Measurements from ENCODE around the gene SESTD1. TPM values are rescaled to one million over a fixed set of nuclear protein-coding genes. Genes with fewer than 3 reads are reported as not detected.
A peak's percentile ranks its signal among the peaks of the same experiment; 100 is the strongest.
"Not testable (repeated sequence)": the region's sequence is repeated elsewhere in the genome, so short reads cannot be mapped to it uniquely, and the experiment has no call there.

The SESTD1 gene
- total and polyA plus RNA-seq, 4 donors: 39.2 to 159 (median 104) TPM

GRCh38 chr2:179222076-179222475 is 42.6 kb downstream of the SESTD1 start:
- Histone ChIP-seq H3K4me1 (ENCODE audit: control insufficient read depth in 1 of 2, insufficient read depth in 2 of 2, low read length in 2 of 2) (peaks cover 3 to 9% of the 10 kb centered on the region in 2 donors), H3K27ac (ENCODE audit: low read depth in 1 of 2, low read length in 2 of 2) (no peak overlapping the region), H3K9me3 (ENCODE audit: control insufficient read depth, low read length) (no peaks in the 10 kb centered on the region), H3K27me3 (ENCODE audit: control insufficient read depth in 1 of 2, insufficient read depth in 2 of 2, low read length in 1 of 2) (no peaks in the 10 kb centered on the region), H3K36me3 (ENCODE audit: control insufficient read depth in 1 of 2, insufficient read depth in 2 of 2, low read length in 1 of 2) (no peaks in the 10 kb centered on the region), H3K4me3 (ENCODE audit: low read length in 2 of 2) (no peak overlapping the region)
- peak in 1 of 2 donors; percentile 50 for DNase-seq
- no peak for ATAC-seq (ENCODE audit: low FRiP score)
- 48 to 61% methylated on average over 2 of the region's 2 CpGs for WGBS, 2 donors
- intact Hi-C loops (cut with DNase I): loop anchor here (5.0 to 10.0 kb wide), 2 partner anchors 120 to 123 kb away; no protein-coding TSS in a partner anchor

DNA sequence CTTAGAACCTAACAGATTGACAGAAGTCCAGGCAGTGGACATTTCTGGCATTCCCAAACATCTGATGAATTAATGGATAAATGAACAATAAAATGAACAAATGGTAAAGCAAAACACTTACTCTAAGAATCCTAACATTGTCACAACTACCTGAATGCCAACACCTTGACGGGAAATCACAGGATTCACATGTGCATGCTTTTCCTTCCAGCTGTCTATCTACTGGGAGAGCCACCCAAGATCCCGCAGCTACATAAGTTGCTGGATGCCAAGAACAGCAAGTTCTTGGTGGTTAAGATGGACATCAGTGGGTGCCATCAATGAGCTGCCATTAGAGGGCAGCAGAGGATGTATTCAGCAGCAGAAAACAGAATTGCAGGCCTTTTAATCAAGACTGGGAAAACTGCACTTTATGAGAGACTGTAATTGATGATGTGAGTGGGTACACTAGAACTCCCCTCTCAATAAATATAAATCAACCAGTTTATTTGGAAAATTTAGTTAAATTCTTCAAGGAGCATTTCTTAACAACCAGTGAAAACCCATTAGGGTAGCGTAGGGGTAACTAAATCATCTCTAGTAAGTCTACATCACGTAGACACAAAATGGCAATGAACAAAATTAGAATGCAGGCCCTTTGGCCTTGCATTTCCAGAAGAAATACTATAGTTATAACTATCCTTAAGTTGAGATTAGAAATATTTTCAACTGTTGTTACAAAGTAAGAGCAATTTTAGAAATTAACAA is 45.6 kb downstream of the SESTD1 start:
- Histone ChIP-seq H3K4me1 (ENCODE audit: control insufficient read depth in 1 of 2, insufficient read depth in 2 of 2, low read length in 2 of 2) (peaks cover 0 to 3% of the 10 kb centered on the region in 2 donors), H3K9me3 (ENCODE audit: control insufficient read depth, low read length) (no peaks in the 10 kb centered on the region), H3K4me3 (ENCODE audit: low read length in 2 of 2) (no peak overlapping the region), H3K27me3 (ENCODE audit: control insufficient read depth in 1 of 2, insufficient read depth in 2 of 2, low read length in 1 of 2) (no peaks in the 10 kb centered on the region), H3K27ac (ENCODE audit: low read depth in 1 of 2, low read length in 2 of 2) (no peak overlapping the region), H3K36me3 (ENCODE audit: control insufficient read depth in 1 of 2, insufficient read depth in 2 of 2, low read length in 1 of 2) (no peaks in the 10 kb centered on the region)
- 47 to 49% methylated on average over 4 of the region's 4 CpGs for WGBS, 2 donors
- intact Hi-C loops (cut with DNase I): loop anchor here (1.0 to 10.0 kb wide), 3 partner anchors 45 to 222 kb away; partner anchors contain the start of gene SESTD1 (in 1 of the 2)
- peak; percentile 75 to 77 for DNase-seq
- ATAC-seq (ENCODE audit: low FRiP score): peak; percentile 91

DNA sequence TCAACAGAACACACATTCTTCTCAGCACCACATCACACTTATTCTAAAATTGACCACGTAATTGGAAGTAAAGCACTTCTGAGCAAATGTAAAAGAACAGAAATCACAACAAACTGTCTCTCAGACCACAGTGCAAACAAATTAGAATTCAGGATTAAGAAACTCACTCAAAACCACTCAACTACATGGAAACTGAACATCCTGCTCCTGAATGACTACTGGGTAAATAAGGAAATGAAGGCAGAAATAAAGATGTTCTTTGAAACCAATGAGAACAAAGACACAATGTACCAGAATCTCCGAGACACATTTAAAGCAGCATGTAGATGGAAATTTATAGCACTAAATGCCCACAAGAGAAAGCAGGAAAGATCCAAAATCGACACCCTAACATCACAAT is 50.0 kb downstream of the SESTD1 start:
- ATAC-seq (ENCODE audit: low FRiP score); H3K27ac ChIP-seq (ENCODE audit: low read depth in 1 of 2, low read length in 2 of 2); H3K27me3 ChIP-seq (ENCODE audit: control insufficient read depth in 1 of 2, insufficient read depth in 2 of 2, low read length in 1 of 2); H3K4me3 ChIP-seq (ENCODE audit: low read length in 2 of 2); H3K4me1 ChIP-seq (ENCODE audit: control insufficient read depth in 1 of 2, insufficient read depth in 2 of 2, low read length in 2 of 2); H3K9me3 ChIP-seq (ENCODE audit: control insufficient read depth, low read length); DNase-seq; H3K36me3 ChIP-seq (ENCODE audit: control insufficient read depth in 1 of 2, insufficient read depth in 2 of 2, low read length in 1 of 2): not testable (repeated sequence)
- intact Hi-C loops (cut with DNase I): loop anchor here in 1 of 2 donors (10.0 kb wide), 1 partner anchor 200 kb away; no protein-coding TSS in a partner anchor
- 72% methylated on average over 3 of the region's 3 CpGs; no CpG with 5 or more reads in 1 of the 2 donors for WGBS, 2 donors

DNA sequence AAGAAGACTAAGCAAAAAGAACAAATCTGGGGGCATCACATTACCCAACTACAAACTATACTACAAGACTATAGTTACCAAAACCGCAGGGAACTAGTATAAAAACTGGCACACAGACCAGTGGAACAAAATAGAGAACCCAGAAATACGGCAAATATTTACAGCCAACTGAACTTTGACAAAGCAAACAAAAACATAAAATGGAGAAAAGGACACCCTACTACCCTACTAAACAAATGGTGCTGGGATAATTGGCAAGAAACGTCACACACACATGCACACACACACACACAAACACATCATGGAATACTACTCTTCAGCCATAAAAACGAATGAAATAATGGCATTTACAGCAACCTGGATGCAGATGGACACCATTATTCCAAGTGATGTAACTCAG is 53.3 kb downstream of the SESTD1 start:
- no peak overlapping the region for H3K4me3 ChIP-seq (ENCODE audit: low read length in 2 of 2)
- WGBS, 2 donors: 95% methylated on average over 4 of the region's 4 CpGs; no CpG with 5 or more reads in 1 of the 2 donors
- intact Hi-C loops (cut with DNase I): loop anchor here in 1 of 2 donors (10.0 kb wide), 1 partner anchor 203 kb away; no protein-coding TSS in a partner anchor

GRCh38 chr2:179208277-179208676 is 56.4 kb downstream of the SESTD1 start:
- H3K27ac ChIP-seq (ENCODE audit: low read depth in 1 of 2, low read length in 2 of 2); H3K4me1 ChIP-seq (ENCODE audit: control insufficient read depth in 1 of 2, insufficient read depth in 2 of 2, low read length in 2 of 2); H3K27me3 ChIP-seq (ENCODE audit: control insufficient read depth in 1 of 2, insufficient read depth in 2 of 2, low read length in 1 of 2); intact Hi-C loops (cut with DNase I); H3K4me3 ChIP-seq (ENCODE audit: low read length in 2 of 2); H3K36me3 ChIP-seq (ENCODE audit: control insufficient read depth in 1 of 2, insufficient read depth in 2 of 2, low read length in 1 of 2); ATAC-seq (ENCODE audit: low FRiP score); DNase-seq; H3K9me3 ChIP-seq (ENCODE audit: control insufficient read depth, low read length): not testable (repeated sequence)
- WGBS, 2 donors: 100% methylated on average over 1 of the region's 1 CpG; no CpG with 5 or more reads in 1 of the 2 donors

More for the DNA sequence above, 53.3 kb downstream of the SESTD1 start:
- no peaks in the 10 kb centered on the region for H3K27me3 ChIP-seq (ENCODE audit: control insufficient read depth in 1 of 2, insufficient read depth in 2 of 2, low read length in 1 of 2)
- H3K27ac ChIP-seq (ENCODE audit: low read depth in 1 of 2, low read length in 2 of 2): no peak overlapping the region
- H3K9me3 ChIP-seq (ENCODE audit: control insufficient read depth, low read length): no peaks in the 10 kb centered on the region
- DNase-seq (no peak), ATAC-seq (ENCODE audit: low FRiP score) (no peak)
- no peaks in the 10 kb centered on the region for H3K36me3 ChIP-seq (ENCODE audit: control insufficient read depth in 1 of 2, insufficient read depth in 2 of 2, low read length in 1 of 2)
- no peaks in the 10 kb centered on the region for H3K4me1 ChIP-seq (ENCODE audit: control insufficient read depth in 1 of 2, insufficient read depth in 2 of 2, low read length in 2 of 2)

- Histone ChIP-seq H3K27me3 (ENCODE audit: control insufficient read depth in 1 of 2, insufficient read depth in 2 of 2, low read length in 1 of 2) (no peaks in the 10 kb centered on the region), H3K27ac (ENCODE audit: low read depth in 1 of 2, low read length in 2 of 2) (no peak overlapping the region), H3K4me3 (ENCODE audit: low read length in 2 of 2) (no peak overlapping the region), H3K4me1 (ENCODE audit: control insufficient read depth in 1 of 2, insufficient read depth in 2 of 2, low read length in 2 of 2) (no peaks in the 10 kb centered on the region), H3K36me3 (ENCODE audit: control insufficient read depth in 1 of 2, insufficient read depth in 2 of 2, low read length in 1 of 2) (no peaks in the 10 kb centered on the region), H3K9me3 (ENCODE audit: control insufficient read depth, low read length) (no peaks in the 10 kb centered on the region)
- 95% methylated on average over 5 of the region's 5 CpGs; no CpG with 5 or more reads in 1 of the 2 donors for WGBS, 2 donors
- intact Hi-C loops (cut with DNase I): no loop called here
- ATAC-seq (ENCODE audit: low FRiP score) (no peak), DNase-seq (no peak)
These were observed 57.6 kb downstream of the SESTD1 start for GRCh38 chr2:179207047-179207446.

DNA sequence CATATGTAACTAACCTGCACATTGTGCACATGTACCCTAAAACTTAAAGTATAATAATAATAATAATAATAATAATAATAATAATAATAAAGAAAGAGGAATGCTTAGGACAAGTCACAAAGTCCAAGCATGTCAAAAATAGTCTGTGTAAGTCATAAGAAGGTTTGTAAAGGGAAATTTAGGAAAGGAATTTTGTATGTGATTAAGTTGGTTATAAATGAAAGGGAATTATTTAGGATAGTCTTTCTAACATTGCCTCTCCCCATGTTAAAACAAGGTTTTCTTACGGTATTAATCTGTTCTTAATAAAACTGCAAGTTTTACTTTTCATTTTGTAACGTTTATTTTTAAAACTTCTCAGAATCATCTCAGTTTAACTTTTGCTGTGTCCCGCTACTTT is 62.8 kb downstream of the SESTD1 start:
- WGBS, 2 donors: 98% methylated on average over 3 of the region's 3 CpGs; no CpG with 5 or more reads in 1 of the 2 donors
- no peaks in the 10 kb centered on the region for H3K4me1 ChIP-seq (ENCODE audit: control insufficient read depth in 1 of 2, insufficient read depth in 2 of 2, low read length in 2 of 2)
- ATAC-seq (ENCODE audit: low FRiP score) (no peak), DNase-seq (no peak)
- no peak overlapping the region for H3K27ac ChIP-seq (ENCODE audit: low read depth in 1 of 2, low read length in 2 of 2)
- no peaks in the 10 kb centered on the region for H3K27me3 ChIP-seq (ENCODE audit: control insufficient read depth in 1 of 2, insufficient read depth in 2 of 2, low read length in 1 of 2)
- no peaks in the 10 kb centered on the region for H3K9me3 ChIP-seq (ENCODE audit: control insufficient read depth, low read length)
- H3K36me3 ChIP-seq (ENCODE audit: control insufficient read depth in 1 of 2, insufficient read depth in 2 of 2, low read length in 1 of 2): no peaks in the 10 kb centered on the region
- no peak overlapping the region for H3K4me3 ChIP-seq (ENCODE audit: low read length in 2 of 2)
- intact Hi-C loops (cut with DNase I): no loop called here

DNA sequence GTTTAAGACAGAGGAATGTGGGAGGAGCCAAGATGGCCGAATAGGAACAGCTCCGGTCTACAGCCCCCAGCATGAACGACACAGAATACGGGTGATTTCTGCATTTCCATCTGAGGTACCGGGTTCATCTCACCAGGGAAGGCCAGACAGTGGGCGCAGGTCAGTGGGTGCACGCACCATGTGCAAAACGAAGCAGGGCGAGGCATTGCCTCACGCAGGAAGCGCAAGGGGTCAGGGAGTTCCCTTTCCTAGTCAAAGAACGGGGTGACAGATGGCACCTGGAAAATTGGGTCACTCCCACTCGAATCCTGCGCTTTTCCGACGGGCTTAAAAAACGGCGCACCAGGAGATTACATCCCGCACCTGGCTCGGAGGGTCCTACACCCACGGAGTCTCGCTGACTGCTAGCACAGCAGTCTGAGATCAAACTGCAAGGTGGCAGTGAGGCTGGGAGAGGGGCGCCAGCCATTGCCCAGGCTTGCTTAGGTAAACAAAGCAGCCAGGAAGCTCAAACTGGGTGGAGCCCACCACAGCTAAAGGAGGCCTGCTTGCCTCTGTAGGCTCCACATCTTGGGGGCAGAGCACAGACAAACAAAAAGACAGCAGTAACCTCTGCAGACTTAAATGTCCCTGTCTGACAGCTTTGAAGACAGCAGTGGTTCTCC is 68.6 kb downstream of the SESTD1 start:
- H3K4me3 ChIP-seq (ENCODE audit: low read length in 2 of 2); H3K4me1 ChIP-seq (ENCODE audit: control insufficient read depth in 1 of 2, insufficient read depth in 2 of 2, low read length in 2 of 2); intact Hi-C loops (cut with DNase I); H3K36me3 ChIP-seq (ENCODE audit: control insufficient read depth in 1 of 2, insufficient read depth in 2 of 2, low read length in 1 of 2); ATAC-seq (ENCODE audit: low FRiP score); H3K27ac ChIP-seq (ENCODE audit: low read depth in 1 of 2, low read length in 2 of 2); DNase-seq; H3K27me3 ChIP-seq (ENCODE audit: control insufficient read depth in 1 of 2, insufficient read depth in 2 of 2, low read length in 1 of 2); H3K9me3 ChIP-seq (ENCODE audit: control insufficient read depth, low read length): not testable (repeated sequence)
- WGBS, 2 donors: 90 to 94% methylated on average over 23 of the region's 23 CpGs

Data from aorta (tissue), 5 donors.